ENCODE results near the gene PARD3.

The PARD3 gene

DNA sequence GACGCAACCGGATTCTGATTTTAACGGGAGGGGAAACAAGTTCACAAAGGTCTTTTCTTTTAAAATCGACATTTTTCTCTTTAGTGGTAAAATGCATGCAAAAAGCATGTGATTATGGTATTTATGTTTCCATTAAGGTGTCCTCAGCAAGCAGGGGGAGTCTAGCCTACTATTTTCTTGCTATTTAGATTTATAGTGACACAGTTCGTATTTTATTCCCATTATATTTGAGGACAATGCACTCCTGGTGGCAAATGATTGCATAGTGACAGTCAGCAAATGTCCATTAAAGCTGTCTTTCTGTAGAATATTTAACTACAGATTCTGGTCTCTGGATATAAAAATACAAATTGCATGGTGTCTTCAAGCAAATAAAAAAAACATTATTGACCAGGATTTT lies 554.2 kb downstream of the PARD3 start:
- no peak for DNase-seq (ENCODE audit: low read depth in 2 of 2)

DNA sequence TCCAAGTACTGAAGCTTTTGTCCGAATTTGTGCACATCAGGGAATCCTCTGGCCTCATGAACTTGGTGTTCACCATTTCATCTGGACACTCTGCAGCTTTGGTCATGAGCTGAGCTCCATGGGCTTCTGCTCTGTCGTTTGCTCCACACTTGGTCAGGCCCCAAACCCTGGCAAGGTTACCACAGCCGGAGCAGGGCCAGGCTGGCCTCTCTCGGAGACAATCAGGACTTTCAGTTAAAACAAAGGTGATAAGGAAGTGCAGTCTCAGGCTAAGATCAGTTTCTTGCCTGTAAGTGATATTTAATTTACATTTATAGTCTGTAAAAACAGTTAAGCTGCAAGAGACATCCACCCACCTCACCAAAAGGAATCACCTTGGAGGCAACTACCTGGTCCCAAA lies 558.9 kb downstream of the PARD3 start:
- no peak for DNase-seq (ENCODE audit: low read depth in 2 of 2)

DNA sequence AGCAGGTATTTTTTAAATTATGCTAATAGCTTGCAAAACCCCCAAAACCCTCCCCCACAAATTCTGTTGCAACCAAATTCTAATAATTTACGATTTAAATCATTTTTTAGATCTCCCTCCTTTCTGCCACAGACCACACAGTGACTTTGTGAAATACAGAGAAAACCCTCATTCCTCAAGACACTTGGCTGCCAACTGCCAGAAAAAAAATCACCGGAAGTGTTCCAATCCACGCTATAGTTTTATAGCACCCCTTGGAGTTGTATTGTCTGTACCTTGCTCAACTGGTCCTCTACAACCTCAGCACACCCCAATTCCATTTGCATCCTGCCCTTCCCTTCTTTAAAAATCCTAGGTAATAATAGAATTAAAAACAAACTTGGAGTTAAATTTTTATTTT lies 560.1 kb downstream of the PARD3 start:
- no peak for DNase-seq (ENCODE audit: low read depth in 2 of 2)

DNA sequence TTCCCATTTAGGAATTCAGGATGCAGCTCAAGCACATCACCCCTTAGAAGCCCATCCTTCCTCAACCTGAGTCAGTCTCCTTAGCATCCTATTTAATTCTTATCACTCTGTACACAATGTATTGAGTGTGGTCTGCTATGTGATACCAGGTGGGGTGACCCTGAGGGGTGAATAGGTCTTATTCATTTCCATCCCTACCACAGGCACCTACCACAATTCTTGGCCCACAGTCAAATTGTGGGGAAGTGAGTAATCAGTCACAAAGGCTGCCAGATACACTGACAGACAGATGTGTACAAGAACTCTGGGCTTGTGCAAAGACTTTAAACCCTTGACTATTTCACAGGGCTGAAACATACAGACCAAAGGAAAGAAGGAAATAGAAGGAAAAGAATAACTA lies 560.5 kb downstream of the PARD3 start:
- DNase-seq (ENCODE audit: low read depth in 2 of 2) = no peak

GRCh38 chr10:34252111-34252510 lies 563.0 kb downstream of the PARD3 start:
- DNase-seq (ENCODE audit: low read depth in 2 of 2) = no peak

DNA sequence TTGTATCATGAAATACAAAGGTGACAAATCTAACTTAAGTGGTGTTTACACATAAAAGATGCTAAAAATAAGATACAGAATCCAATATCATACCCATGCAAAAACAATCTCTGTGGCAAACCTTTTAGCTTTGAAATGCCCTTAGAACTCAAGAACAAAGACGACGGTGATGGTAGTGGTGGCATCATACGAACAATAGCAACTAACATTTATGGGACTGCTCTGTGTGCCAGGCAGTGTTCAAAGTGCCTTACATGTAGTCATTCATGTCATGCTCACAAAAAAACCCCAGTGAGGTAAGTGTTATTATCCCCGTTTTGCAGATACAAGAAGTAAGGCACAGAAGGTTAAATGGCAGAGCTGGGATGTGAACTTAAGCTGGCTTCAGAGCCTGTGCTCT lies 563.9 kb downstream of the PARD3 start:
- no peak for DNase-seq (ENCODE audit: low read depth in 2 of 2)

- no peak for DNase-seq (ENCODE audit: low read depth in 2 of 2)
Observed at GRCh38 chr10:34250722-34251121, 564.4 kb downstream of the PARD3 start.

DNA sequence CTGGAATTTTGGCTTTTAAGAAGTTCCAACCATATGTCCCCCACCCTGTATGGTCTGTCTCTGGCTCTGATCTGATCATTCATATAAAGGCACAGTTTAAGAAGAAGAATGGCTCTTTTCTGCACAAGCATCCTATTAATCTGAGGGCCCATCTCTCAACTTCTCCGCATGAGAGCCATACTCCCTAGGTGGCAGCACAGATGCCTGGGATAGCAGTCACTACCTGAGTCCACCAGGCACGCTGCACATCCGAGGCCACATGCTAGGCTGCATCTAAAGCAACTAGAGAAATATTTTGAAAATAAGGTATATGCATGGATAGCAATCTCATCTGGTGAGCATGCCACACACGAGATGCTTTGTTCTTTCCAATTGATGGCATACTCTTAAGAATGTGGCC lies 565.5 kb downstream of the PARD3 start:
- DNase-seq (ENCODE audit: low read depth in 2 of 2) = no peak

GRCh38 chr10:34247560-34247959 lies 567.5 kb downstream of the PARD3 start:
- DNase-seq (ENCODE audit: low read depth in 2 of 2) = no peak

DNA sequence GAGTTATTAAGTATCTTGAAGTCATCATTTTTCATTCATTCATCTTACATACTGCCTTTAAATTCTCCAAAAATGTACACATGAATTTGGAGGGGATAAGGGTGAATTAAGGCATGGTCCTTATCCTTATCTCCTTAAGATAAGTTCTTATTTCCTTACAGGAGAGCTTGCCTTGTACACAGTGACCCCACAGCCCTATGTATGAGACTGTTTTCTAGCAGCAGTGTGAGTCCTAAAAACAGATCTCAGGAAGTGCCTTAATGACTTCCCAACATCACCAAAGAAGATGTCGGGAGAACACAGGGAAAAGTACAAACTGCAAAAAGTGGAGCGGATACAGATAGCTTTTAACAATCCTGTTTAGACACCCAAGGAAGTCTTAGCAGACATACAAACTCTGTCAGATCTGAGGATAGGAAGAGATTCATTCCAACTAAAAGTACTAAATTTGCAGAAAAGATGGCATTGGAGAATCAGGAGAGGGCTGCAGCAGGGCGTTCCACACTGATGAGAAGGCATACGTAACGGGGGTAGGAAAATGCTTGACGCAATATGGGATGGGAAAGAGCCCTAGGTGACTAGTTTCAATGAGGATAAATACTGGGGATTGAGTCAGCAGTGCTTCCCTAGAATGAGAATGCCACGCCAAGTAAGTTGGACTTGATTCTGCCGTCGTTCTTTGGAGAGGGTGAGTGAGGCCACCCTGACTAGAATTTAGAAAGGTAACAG lies 570.2 kb downstream of the PARD3 start:
- DNase-seq (ENCODE audit: low read depth in 2 of 2) = no peak

DNA sequence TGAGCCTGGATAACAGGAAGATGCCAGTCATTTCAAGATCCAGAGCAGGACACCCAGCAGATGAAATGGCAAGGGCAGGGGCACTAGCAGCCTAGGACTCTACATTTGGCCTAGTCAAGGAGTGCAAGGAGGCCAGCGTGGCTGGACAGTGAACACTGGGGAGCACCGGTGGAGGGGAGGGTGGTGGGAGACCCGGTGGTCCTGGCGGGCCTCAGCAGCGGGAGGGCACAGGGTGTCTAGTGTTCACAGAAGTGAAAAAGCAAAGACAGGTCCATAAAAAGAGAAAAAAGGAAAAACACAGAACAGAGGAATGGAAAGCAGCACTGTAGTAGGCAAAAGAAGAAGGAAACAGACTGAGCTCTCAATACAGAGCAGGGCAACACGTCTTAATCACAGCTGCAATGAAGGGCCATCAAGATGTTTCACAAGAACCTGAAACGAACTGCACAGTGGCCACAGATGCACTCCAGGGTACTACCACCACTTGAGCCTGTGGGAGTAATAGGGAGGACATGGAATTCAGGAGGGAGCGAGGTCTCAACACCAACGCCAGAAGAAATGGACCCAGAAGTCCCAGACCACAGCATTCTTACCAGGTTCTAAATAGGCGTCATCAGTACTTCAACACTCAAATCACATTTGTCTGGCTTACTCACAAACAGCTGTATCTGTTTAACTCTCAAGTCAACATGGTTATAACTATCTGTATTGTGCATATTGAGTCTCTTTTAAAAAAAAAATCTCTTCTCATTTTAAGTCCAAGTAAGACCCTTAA lies 573.7 kb downstream of the PARD3 start:
- no peak for DNase-seq (ENCODE audit: low read depth in 2 of 2)

DNA sequence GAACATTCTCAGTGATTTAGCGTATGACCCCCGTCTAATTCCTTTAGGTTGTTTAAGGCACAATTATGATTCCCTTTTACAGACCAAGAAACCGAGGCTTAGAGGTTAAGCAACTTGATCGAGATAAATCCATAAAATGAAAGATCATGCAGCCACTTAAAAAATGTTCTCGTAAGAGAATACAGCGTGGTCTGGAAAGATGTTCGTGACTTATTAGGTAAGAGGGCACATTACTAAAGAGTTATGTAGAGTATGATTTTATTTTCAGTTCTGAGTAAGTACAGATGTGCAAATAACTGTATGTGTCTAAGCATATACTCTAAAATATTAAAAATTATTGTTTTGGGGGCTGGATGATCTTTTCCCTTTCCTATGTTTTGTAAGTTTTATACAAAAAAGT lies 575.1 kb downstream of the PARD3 start:
- no peak for DNase-seq (ENCODE audit: low read depth in 2 of 2)

GRCh38 chr10:34237898-34238455 lies 577.1 kb downstream of the PARD3 start:
- DNase-seq (ENCODE audit: low read depth in 2 of 2) = no peak

DNA sequence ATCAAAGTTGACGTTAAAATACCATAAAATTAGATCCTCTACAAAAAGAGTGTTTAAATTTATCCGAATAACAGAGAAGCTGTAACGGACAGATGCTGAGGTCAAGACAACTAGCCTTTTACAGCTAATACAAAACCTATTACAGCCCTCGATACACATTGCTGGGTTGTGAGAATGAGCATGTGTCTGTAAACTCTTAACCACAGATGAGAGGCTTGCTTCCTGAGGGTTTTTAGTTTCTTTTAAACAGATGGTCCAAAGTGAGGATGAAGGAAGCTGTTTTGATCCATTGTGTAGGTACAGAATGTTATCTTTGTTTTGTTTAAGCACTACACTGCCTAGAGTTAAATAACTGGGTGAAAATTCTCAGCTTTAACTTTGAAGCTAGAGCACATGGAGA lies 578.2 kb downstream of the PARD3 start:
- no peak for DNase-seq (ENCODE audit: low read depth in 2 of 2)

DNA sequence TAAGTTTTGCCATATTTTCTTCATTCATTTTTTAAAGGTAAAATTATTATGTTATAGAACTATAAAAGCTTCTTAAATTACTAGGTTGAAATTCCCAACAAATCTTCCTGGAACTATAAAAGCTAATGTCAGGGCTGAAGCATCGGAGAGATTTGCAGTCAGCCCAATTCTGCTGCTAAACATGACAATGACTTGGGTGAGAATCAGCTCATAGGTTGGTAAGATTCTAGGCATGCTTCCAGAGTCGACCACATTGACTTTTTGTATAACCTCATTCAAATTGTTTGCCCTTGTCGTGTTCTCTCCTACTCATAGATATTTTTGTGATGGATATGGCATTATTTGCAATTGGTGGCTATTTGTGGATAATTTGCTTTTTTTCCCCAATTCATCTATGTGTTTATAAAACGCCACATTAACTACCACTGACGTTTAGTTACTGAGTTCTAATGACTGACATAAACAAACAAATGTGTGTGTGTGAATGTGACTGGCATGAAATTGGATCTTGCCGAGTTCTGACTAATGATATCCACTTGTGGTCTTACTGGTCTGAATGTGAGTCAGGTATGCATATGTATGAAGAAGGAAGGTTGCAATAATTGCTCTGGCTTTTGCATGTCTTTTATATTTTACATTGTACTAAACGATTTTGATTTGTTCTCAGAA lies 579.8 kb downstream of the PARD3 start:
- DNase-seq (ENCODE audit: low read depth in 2 of 2) = no peak

DNA sequence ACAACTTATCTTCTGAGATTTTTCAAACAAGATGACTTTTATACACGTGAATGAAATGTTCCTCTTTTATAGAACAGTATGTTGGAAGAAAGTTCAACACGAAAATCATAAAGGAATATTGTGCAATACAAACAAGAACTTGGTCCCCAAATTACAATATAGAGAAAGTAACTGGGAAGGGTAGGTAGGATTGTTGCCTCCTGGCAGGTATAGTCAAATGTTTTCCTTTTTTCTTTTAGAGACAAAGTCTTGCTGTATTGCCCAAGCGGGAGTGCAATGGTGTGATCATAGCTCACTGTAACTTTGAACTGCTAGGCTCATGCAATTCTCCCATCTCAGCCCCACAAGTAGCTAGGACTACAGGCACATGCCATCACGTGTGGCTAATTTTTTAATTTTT lies 582.6 kb downstream of the PARD3 start:
- no peak for DNase-seq (ENCODE audit: low read depth in 2 of 2)

GRCh38 chr10:34231441-34232180 lies 583.5 kb downstream of the PARD3 start:
- no peak for DNase-seq (ENCODE audit: low read depth in 2 of 2)

DNA sequence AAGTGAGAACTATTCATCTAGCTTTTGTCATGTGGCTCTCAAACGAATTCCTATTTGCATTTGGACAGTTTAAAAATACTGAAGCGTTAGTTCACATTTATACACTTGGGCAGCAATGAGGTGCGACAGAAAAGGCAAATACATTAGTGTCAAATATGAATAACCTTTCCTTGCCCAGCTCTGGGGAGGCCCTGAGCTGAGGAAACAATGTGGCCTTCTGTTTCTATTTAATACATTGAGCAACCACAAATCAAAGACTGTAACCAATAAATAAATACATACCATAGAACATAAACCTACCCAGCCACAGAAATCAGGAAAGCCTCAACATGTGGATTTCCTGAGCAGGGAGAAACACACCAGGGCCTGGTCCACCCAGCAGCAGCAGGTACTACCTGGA lies 585.2 kb downstream of the PARD3 start:
- DNase-seq (ENCODE audit: low read depth in 2 of 2) = no peak

DNA sequence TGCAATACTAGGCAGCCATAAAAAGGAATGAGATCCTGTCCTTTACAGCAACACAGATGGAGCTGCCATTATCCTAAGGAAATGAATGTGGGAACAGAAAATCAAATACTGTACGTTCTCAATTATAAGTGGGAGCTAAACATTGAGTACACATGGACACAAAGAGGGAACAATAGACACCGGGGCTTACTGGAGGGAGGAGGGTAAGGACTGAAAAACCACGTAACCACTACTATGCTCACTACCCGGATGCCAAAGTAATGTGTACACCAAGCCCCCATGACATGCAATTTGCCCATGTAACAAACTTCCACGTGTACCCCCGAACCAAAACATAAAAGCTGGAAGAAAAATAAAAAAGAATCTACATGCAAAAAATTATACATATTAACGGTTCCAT lies 587.0 kb downstream of the PARD3 start:
- DNase-seq (ENCODE audit: low read depth in 2 of 2) = no peak

DNA sequence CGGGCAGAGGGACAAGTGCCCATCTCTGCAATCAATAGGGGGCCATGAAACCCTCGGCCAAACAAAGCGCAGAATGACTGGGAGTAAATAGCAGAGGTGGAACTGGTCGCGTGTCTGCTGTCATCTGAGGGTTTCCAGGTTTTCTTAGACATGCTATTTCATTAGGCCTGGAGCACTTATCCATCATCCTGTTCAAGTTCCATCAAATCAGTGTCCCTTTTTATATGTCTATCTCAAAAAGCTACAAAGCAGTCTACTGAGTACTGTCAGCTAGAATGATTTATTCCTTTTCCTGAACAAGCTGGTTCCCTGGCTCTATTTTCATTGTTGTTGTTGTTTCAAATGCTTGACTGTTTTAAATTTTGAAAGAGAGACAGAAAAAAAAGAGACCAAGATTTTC lies 590.5 kb downstream of the PARD3 start:
- DNase-seq (ENCODE audit: low read depth in 2 of 2) = no peak

- no peak for DNase-seq (ENCODE audit: low read depth in 2 of 2)
Observed at GRCh38 chr10:34223658-34224057, 591.4 kb downstream of the PARD3 start.

DNA sequence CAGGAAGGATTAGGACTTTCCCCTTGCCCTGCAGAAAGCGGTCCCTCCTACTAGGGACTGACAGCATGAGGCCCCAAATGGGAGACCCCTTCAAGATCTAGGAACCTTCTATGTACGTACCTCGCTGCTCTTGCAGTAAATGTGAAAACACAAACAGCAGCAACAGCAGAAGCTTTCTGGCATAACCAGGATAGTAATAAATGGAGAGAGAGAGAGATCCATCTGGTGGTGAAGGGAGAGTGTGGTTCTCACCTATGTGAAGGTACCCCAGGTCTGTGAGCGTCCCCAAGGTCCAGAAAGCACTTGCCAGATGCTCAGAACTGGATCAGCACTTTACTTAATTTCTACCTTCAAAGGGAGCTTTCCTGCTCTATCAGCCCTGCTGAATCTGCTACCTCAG lies 592.7 kb downstream of the PARD3 start:
- no peak for DNase-seq (ENCODE audit: low read depth in 2 of 2)

Measured in stimulated activated CD4-positive, alpha-beta T cell treated with anti-CD3 and anti-CD28 coated beads, Interleukin-1b, Interleukin-23, amount 100 ng/mL, for 1 hour (primary cell).